Medulla oblongata (tissue), 1 donor: ENCODE measurements around the gene ALG6.
"Not testable (repeated sequence)": the region's sequence is repeated elsewhere in the genome, so short reads cannot be mapped to it uniquely, and the experiment has no call there.

Experiments used
- DNase-seq: peaks from one replicate; pipeline ENCODE4 v3.0.0-alpha.2; 2015; ENCODE audit errors: extremely low spot score

ALG6 gene

DNA sequence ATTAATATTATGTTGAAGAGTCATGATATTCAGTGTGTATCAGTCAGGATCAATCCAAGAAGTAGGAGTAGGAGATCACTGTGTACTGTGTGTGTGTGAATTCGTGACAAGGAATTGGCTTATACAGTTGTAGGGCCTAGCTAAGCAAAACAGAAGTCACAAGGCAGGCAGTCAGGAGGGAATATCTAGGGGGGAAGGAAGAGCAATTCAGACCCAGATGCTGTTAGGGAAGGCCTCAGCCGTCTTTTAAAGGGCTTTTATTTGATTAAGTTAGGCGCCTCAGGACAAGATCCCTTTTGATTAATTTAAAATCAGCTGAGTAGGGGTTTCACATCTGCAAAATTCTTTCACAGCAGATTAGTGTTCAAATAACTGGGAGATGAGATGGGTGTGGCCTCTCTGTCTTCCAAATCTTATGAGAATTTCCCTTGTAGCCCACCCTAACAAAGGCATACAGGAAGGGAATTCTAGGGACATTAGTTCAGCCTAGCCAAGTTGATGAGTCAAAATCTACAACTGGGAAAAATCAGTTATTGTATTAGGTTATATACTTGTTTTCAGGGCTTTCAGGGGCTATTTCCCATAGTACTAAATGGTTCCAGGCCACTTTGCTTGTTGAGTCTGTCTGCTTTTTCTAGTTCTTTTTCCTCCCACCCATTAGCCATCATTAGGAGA is 47.4 kb downstream of the ALG6 start:
- DNase-seq, result peak; percentile 8

DNA sequence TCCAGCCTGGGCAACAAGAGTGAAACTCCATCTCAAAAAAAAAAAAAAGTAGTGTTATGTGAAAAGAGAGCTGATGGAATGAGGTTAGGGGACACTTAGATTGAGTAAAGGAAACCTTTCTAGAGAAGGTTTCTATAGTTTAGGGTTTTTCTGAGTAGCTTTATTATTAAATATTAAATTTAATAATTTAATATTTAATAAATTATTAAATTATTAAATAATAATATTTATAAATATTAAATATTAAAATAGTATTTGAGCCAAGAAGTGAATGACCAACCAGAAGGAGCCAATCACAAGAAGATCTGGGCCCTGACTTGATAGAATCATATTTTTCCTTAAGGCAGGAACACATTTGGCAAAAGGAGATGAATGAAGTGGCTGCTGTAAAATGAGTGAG is 50.7 kb downstream of the ALG6 start:
- no peak for DNase-seq

DNA sequence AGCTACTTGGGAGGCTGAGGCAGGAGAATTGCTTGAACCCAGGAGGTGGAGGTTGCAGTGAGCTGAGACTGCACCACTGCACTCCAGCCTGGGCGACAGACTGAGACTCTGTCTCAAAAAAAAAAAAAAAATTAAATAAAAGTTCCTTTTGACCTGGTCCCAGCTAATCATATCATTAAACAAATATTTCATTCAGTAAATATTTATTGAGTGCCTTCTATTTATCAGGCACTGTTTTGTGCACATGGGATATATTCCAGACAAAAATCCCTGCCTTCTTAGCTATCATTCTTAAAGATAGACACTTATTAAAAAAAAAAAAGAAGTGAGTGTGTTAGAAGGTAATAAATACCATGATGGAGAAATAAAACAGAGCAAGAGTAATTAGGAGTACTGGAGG is 53.3 kb downstream of the ALG6 start:
- DNase-seq, result not testable (repeated sequence)

DNA sequence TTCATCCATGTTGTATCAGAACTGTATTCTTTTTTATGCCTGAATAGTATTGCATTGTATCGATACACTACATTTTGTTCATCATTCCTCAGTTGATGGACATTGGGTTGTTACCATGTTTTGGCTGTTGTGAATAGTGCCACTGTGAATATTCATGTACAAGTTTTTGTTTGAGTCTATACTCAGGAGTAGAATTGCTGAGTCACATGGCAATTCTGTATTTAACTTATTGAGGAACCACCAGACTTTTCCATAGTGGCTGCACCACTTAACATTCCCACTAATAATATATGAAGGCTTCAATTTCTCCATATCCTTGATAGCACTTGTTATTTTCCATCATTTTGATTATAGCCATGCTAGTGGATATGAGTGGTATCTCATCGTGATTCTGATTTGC is 56.2 kb downstream of the ALG6 start:
- no peak for DNase-seq

DNA sequence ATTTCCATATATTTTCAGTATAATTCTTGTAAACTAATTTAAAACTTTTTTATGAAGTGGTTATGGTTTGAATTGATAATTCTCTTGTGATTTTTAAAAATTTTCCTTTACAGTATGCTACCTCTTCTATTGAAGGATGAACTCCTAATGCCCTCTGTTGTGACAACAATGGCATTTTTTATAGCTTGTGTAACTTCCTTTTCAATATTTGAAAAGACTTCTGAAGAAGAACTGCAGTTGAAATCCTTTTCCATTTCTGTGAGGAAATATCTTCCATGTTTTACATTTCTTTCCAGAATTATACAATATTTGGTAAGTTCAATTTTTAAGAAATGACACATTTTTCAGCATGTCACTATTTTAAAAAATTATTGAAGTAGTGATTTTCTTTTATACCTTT is 61.4 kb downstream of the ALG6 start:
- no peak for DNase-seq

DNA sequence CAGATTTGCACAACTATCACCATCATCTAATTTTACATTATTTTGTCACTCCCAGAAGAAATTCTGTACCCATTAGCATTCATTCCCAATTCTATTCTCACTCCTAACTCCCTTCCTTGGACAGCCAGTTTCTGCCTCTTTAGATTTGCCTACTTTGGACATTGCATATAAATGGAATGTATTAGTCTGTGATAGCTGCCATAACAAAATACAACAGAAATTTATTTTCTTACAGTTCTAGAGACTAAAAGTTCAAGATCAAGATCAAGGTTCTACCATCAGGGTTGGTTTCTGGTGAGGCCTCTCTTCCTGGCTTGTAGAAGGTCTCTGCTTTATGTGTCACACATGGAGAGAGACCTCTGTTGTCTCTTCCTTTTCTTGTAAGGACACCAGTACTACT is 61.9 kb downstream of the ALG6 start:
- DNase-seq, result no peak

DNA sequence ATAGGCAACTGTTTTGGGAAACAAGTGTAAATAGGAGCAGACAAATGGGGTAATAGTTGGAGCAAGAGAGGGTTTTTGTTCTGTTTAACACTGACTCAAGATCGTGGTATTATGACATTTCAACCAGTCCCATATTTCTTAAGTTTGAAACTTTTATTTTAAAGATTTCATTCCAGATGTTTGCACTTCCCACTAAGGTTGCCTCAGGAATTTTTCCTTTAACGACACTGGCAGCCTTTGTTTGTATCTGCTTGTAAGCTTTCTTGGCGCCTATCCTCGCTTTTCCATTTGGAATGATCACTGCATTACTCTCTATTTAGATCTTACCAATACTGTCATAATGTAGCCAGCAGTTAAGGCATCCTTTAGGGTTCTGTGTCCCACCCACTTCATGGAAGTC is 67.7 kb downstream of the ALG6 start:
- no peak for DNase-seq

DNA sequence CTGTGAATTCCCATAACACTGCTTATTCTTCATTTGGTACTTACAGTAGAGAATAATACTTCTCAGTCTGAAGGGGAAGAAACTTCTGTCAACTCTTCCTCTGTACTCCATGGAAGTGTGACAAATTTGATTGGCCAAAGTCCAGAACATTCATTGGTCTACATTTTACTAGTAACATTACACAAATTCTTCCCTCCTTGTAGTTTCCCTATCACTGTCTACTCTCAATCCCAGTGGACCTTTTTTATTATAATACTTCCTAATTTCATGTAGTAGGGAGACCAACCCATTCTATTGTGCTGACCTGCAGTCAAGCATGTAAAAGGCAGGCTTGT is 74.7 kb downstream of the ALG6 start:
- no peak for DNase-seq

DNA sequence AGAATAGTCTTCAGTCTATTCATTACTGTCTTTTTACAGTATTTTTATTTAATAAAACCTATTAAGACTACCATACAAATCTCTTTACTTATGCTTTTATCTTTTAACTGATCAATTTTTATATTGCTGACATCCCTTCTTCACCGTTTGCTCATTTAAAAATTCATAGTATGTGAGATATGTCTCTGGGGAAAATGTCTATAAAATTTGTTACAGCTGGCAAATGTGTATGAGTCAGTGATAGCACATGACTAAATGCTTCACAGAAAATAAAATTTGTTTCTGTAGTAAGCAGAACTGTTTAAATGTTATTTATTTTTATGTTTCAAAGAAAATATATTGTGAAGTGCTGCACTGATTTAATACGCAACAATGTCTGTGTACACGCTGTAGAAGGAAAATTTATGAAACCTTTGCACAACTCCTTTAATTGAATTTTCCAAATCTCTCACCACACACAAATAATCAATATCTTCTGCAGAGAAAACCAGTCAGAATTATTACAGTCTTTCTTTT is 81.4 kb downstream of the ALG6 start:
- no peak for DNase-seq

DNA sequence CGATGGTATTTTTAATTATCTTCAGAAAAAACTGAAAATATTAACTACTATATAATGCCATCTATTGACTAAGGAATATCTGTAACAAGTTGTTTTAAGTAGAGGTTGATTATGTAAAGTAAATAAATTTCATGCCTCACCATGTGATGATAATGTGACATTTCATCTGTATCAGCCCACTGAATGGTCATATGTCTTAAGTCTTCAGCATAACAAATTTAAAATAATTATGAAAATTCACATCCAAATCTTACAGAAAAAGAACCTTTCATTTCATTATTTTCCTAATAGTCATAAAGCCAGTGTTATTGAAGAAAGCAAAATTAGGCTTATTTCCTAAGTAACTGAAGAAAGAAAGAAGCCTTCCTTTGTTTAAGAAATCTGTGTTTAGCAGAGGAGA is 83.0 kb downstream of the ALG6 start:
- DNase-seq, result no peak

DNA sequence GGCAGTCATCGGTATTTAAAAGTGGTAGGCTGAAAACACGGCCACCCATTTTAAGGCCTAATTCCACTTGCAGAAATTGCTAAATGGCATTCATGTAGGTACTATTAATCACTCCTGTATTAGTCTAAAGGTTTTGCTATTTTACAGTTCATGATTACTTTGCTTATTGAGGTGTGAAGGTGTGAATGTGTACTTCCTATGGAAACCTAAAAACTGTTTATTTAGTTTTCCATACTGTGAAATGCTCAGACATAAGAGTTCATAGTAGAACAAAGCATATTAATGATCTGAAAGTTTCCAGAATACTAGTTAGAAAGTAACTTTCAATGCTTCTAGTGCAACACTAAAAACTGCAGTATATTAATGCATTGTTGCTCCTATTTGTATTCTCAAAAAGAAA is 85.8 kb downstream of the ALG6 start:
- no peak for DNase-seq

DNA sequence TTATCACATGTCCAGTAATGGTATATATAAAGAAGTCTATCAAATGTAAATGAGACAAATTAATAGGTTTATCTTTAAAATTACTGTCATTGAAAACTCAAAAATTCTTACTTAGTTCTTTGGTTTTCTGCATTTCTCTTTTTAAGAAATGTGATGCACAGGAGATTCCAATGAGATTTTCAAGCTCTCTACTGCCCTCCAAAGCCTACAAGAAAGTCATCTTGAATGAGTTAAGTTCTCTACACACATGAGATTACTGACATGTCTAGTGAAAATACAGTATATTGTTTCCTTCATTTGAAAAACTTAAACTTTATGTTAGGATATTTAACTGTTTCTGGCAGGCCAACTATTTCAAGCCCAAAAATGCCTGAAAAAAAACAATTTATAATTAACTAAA is 86.8 kb downstream of the ALG6 start:
- DNase-seq, result no peak

DNA sequence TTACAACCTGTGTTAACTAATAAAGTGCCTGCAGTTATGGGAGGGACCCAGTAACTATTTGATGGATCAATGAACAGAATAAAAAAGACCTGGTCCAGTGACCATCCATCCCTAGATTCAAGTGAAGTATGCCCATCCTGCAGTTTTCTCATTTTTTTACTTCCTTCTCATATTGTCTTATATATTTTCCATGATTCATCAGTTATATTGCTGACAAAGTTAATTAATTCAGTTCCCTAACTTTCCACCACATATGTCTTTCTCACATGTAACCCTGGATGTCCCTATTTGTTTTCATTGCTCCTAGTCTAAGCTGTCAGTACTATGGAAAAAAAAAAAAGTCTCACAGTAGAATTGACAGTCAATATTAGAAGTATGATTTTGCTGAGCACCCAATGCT is 91.3 kb downstream of the ALG6 start:
- DNase-seq, result no peak

DNA sequence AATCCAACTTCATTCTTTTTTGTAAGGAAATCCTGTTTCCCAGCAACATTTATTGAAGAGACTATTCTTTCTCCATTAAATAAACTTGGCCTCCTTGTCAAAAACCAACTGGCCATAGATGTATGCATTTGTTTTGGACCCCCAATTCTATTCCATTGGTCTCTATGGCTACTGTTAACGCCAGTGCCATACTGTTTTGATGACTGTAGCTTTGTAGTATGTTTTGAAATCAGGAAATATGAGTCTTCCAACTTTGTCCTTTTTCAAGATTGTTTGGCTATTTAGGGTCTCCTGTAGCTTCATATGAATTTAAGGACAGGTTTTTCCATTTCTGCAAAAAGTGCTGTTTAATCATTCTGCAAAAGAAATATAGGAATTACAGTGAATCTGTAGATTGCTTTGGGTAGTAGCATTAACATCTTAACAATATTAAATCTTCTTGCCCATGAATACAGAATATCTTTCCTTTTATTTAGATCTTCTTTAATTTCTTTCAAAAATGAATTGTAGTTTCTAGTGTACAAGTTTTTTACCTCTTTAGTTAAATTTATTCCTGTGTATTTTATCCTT is 94.3 kb downstream of the ALG6 start:
- no peak for DNase-seq

DNA sequence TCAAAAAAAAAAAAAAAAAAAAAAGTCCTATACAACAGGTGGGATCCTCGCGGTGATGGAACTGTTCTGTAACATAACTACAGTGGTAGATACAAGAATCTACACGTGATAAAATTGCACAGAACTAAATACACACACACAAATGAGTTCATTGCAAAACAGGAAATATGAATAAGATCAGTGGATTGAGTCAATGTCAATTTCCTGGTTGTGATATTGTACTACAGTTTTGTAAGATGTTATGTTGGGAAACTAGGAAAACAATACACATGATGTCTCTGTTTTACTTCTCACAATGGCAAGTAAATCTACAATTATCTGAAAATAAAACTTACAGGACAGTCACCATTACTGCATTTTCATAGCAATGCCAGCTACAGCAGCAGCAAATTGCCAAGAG is 95.8 kb downstream of the ALG6 start:
- no peak for DNase-seq

DNA sequence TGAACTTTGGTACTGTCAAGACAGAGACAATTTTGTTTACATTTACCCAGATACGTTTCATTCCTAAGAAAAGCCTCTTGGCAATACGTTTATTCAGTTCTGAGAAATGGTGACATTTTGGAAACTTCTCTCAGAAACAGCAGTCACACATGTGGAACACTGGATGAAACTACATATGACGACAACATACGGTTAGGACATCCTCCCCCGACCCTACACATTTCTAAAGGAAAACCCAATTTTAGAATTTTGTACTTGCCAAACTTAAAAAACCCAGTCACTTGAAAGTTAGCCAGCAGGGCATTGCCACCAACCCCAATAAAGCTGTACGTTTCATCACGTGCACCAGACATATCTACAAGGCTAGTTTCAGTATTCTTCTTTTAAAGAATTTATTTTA is 98.8 kb downstream of the ALG6 start:
- DNase-seq, result no peak

DNA sequence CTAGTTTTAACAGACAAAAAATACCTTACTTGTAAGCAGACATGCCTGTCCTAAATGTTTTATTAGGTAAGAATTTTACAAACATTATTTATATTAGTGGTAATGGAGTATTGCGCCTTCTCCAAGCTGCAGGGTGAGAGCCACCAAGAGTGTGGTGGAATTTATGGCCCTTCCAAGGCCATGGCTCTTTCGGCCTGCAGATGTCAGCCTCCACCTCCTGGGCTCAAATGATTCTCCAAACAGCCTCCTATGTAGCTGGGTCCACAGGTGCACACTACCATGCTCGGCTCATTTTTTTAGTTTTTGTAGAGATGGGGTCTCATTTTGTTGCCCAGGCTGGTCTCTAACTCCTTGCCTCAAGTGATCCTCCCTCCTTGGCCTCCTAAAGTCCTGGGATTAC is 99.3 kb downstream of the ALG6 start:
- DNase-seq, result no peak

DNA sequence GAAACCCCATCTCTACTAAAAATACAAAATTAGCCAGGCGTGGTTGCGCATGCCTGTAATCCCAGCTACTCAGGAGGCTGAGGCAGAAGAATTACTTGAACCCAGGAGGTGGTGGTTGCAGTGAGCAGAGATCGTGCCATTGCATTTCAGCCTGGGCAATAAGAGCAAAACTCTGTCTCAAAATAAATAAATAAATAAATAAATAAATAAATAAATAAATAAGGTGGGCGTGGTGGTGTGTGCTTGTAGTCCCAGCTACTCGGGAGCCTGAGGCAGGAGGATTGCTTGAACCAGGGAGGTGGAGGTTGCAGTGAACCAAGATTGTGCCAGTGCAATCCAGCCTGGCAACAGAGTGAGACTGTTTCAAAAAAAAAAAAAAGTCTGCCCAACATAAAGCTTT is 101.3 kb downstream of the ALG6 start:
- DNase-seq, result not testable (repeated sequence)

DNA sequence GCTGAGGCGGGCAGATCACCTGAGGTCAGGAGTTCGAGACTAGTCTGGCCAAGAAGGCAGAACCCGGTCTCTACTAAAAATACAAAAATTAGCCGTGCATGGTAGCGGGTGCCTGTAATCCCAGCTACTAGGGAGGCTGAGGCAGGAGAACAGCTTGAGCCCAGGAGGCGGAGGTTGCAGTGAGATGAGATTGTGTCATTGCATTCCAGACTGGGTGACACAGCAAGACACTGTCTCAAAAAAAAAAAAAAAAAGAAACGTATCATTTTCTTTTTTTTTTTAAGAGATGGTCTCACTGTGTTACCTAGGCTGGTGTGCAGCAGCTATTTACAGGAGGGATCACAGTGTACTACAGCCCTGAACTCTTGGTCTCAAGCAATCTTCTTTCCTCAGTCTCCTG is 108.3 kb downstream of the ALG6 start:
- DNase-seq, result no peak

DNA sequence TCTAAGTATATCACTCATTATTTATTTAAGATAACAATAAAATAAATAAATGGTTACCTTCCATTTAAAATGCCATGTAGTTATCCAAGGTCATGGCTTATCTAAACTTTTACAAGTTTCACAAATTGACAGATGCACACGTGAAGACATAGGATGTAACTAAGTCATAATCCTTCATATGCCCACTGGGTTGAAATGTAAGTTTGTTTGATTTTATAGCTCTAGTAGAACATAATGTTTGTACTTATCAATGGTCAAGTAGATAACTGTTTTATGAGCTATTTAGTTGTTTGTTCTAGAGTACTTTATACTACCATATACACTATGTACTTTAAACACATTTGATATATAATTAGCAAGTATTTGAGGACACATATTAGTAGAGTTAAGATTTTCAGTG is 112.6 kb downstream of the ALG6 start:
- no peak for DNase-seq

DNA sequence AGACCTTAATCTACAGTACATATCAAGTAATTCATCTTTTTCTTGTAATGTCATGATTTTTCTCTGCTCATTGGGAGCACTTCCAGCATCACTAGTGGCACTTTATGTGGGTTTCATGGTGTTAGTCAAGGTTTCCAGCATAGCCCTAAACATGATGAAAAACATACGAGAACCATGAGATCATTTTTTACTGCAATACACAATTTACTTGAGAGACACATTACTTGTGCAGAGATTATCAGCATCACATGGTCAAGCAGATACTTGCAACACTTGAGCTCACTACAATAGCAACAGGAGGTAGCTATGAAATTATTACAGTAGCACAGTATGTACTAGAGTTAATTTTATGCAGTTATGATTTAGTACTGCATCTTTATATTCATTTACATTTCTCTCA is 119.2 kb downstream of the ALG6 start:
- DNase-seq, result no peak

DNA sequence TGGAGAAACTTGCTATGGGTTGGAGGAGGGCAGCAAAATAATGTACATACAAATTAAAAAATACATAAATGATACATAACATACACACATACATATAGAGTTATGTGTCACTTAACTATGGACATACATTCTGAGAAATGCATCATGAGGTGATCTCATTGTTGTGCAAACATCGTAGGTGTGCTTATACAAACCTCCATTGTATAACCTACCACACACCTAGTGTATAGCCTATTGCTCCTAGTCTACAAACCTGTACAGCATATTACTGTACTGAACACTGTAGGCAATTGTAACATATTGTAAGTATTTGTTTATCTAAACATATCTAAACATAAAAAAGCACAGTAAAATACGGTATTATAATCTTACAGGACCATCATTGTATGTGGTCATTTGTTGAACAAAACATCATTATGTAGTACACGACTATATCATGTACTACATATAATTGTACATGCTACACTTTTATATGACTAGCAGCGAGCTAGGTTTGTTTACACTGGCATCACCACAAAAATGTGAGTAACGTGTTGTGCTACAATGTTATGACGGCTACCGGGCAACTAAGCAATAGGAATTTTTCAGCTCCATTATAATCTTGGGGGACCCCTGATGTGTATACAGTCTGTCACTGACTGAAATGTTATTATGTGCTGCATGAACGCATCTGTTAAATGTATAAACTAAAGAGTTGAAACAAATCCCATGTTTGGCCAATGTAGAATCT is 120.1 kb downstream of the ALG6 start:
- DNase-seq, result no peak
